GM18858 (cell line): Measurements from ENCODE around the gene KRT6B.
"Not testable (repeated sequence)": the region's sequence is repeated elsewhere in the genome, so short reads cannot be mapped to it uniquely, and the experiment has no call there.

Experiments
- ATAC-seq: cut with Tn5 transposase; IDR thresholded peaks from one replicate; pipeline ENCODE4 v1.9.1; 2021; ENCODE audit not compliant: unreplicated experiment

KRT6B gene

GRCh38 chr12:52414936-52415335 lies 37.0 kb downstream of the KRT6B start:
- ATAC-seq = no peak

DNA sequence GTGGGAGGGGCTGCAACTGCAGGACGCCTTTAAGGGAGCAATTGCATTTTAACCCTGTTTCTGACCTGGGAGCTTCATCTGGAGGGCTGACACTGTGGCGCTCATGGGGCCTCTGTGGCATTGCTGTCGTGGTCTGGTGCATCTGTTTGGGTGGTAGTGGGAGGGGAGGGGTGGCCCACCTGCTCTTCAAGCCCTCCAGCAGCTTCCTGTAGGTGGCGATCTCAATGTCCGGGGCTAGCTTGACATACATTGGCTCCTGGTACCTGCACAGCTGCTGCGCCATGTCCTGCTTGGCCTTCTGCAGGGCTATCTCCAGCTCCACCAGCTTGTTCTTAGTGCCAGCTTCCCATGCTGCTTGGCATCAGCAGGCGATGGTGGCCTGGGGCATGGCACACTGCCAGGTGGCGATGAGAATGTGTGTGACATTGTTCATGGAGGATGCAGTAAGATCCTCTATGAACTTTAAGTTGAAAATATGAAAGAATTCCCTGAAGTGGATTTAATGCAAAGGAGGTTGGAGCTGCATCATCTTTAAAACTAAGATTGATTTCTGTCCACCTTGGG lies 38.1 kb downstream of the KRT6B start:
- ATAC-seq = no peak

- no peak for ATAC-seq
Observed at GRCh38 chr12:52413202-52413601, 38.7 kb downstream of the KRT6B start.

DNA sequence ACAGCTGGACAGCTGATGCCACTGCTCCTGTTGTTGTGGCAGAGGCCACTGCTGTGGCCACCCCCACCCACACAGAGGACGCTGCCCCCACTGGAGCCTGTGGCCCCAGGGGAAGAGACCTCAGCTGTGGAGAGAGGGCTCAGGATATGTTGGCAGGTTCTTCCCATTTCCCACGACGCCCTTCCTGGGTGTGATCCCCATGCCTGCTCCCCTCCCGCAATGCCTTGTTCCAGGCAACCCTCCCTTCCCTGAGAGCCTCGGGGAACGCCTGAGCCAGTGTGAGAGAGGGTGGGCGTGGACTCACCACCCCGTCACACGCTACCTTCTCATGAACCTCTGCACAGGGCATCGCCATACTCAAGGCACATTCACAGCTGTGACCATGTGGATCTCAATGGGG lies 40.1 kb downstream of the KRT6B start:
- no peak for ATAC-seq

- ATAC-seq = not testable (repeated sequence)
Observed at GRCh38 chr12:52410589-52411248, 41.2 kb downstream of the KRT6B start.

GRCh38 chr12:52407918-52408317 lies 44.0 kb downstream of the KRT6B start:
- ATAC-seq = no peak

GRCh38 chr12:52405922-52406385 lies 46.0 kb downstream of the KRT6B start, which contains the start of gene KRT82:
Gene KRT82, minus strand, starts transcription at chr12:52406335. Its CDS starts 58 bp downstream, at chr12:52406277.
- ATAC-seq = no peak

DNA sequence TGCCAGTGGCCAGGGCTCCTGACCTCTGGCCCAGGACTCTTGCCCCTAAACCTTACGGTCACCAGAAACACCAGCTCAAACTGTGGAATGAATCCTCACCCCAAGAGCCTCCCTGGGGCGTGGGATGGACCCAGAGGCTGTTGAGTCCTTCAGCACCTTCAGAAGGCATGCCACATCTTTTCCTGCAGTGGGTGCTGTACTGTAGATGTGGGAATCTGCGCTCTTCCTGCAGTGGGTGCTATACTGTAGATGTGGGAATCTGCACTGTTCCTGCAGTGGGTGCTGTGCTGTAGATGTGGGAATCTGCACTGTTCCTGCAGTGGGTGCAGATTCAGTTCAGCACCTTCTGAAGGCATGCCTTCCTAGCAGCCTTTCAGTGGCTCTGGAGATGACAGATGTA lies 47.0 kb downstream of the KRT6B start:
- ATAC-seq = no peak

DNA sequence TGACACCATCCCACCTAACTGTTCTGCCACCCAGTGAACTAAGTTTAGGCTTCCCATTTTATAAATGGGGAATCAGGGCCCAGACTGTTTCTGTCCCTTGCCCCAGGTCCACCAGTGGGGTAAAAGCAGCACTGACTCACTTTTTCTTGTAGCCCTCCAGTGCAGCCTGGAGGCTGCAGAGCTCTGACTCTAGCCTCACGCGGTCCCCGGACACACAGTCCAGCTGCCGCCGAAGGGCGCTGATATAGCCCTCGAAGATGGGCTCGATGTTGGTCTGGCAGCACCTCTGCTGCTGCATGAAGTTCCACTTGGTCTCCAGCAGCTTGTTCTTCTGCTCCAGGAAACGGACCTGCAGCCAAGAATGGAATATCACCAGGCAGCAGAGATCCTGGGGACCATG lies 48.4 kb downstream of the KRT6B start:
- ATAC-seq = no peak

GRCh38 chr12:52402873-52403540 lies 48.9 kb downstream of the KRT6B start:
- ATAC-seq = no peak

DNA sequence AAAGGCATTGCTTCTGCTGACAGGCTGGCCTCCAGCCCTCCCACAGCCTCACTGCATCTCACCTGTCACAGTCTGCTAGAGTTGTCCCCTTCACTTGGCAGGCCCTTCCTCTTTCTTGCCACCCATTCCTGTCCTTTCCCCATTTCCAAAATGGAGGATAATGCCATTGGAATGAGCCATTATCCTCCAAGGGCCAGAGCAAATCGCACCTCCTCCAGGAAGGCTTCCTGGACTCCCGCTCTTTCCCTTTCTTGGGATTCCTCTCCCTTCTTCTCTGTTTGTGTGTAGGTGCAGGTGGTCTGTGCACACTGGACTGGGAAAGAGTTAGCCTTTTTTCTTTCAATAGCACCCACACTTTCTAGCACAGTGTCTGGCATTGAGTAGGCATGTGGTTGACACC lies 49.6 kb downstream of the KRT6B start:
- ATAC-seq = no peak

- no peak for ATAC-seq
Observed at GRCh38 chr12:52401926-52402325, 50.0 kb downstream of the KRT6B start.

- no peak for ATAC-seq
Observed at GRCh38 chr12:52401526-52401925, 50.4 kb downstream of the KRT6B start.

- no peak for ATAC-seq
Observed at GRCh38 chr12:52400906-52401305, 51.0 kb downstream of the KRT6B start.

DNA sequence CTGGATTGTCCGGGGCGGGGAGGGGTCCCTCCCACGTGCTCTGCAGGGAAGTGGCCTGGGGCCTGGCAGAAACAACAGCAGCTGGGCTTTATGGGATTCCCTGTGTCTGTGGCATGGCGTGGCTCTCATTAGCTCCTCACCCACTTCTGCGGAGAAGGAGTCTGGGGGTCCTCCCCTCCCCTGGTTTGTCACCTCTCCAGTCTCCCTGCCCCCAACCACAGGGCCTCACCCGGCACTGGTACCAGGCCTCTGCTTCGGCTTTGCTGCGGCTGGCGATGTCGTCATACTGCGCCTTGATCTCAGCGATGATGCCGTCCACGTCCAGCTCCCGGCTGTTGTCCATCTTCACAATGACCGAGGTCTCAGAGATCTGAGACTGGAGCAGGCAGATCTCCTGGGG lies 52.2 kb downstream of the KRT6B start:
- no peak for ATAC-seq

DNA sequence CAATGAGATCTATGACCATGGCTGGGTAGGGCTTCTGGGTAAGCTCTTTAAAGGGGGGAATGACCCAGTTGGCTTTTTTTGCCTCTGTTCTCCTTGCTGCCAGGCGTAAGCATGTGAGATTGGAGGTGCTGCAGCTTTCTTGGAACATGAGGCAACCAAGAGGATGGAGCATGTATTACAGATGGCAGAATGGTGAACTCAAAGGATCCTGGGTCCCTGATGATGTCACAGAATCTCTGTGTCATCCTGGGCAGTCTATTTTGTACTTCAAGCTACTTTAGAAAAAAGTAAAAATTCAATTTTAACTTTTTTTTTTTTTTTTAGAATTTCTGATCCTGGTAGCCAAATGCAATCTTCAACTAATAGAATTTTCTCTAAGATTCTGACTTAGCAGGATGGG lies 53.8 kb downstream of the KRT6B start:
- no peak for ATAC-seq

- ATAC-seq = no peak
Observed at GRCh38 chr12:52396656-52397055, 55.3 kb downstream of the KRT6B start.
